Measurements from ENCODE around the gene FAM20C.

DNA sequence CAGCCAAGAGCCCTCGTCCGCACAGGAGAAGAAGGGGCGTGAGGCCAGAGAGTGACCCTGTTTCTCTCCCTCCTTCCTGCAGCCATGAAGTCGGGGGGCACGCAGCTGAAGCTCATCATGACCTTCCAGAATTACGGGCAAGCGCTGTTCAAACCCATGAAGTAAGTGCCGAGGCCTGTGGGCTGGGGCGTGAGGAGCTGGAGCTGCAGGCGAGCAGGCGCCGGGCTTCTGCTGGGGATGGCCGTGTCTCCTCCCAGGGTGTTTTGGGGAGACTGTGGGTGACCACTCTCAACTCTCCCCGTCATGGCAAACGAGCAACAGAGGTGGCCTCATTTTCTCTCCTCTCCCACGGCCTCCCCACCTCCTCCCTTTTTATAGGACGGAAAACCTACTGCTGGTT lies 16.4 kb downstream of the FAM20C start:
- TF ChIP-seq GATA2 (IDR thresholded peaks at IDR 0.05; ENCODE audit: low read depth, low read length): no peak
- TF ChIP-seq GATA3 (IDR thresholded peaks at IDR 0.05; ENCODE audit: low read depth, low read length): no peak
